Stimulated activated CD4-positive, alpha-beta T cell treated with anti-CD3 and anti-CD28 coated beads, Interleukin-4, amount 100 ng/mL, for 24 hours (primary cell): Measurements from ENCODE around the gene GRHL3.
"Not testable (repeated sequence)": the region's sequence is repeated elsewhere in the genome, so short reads cannot be mapped to it uniquely, and the experiment has no call there.

Source experiments
- DNase-seq: peaks from one replicate; pipeline ENCODE4 v3.0.0-alpha.2; 2020

The GRHL3 gene

GRCh38 chr1:24319312-24319863 lies at the start of gene GRHL3:
TSS of gene GRHL3 (plus strand) at chr1:24319357. CDS start at chr1:24319552, 195 bp downstream.
- no peak for DNase-seq

- not testable (repeated sequence) for DNase-seq
Measured at GRCh38 chr1:24274203-24275103, 44.7 kb upstream of the GRHL3 start.

GRCh38 chr1:24275104-24275410 lies 44.1 kb upstream of the GRHL3 start:
- DNase-seq, result no peak

GRCh38 chr1:24275510-24275909 lies 43.6 kb upstream of the GRHL3 start:
- DNase-seq, result no peak

- no peak for DNase-seq
Measured at GRCh38 chr1:24276791-24277190, 42.4 kb upstream of the GRHL3 start.

GRCh38 chr1:24277420-24278169 lies 41.6 kb upstream of the GRHL3 start:
- no peak for DNase-seq

GRCh38 chr1:24278726-24279125 lies 40.4 kb upstream of the GRHL3 start:
- DNase-seq, result no peak

- DNase-seq, result no peak
Measured at GRCh38 chr1:24279590-24280232, 39.4 kb upstream of the GRHL3 start.

GRCh38 chr1:24281591-24281990 lies 37.6 kb upstream of the GRHL3 start:
- no peak for DNase-seq

- DNase-seq, result no peak
Measured at GRCh38 chr1:24282491-24282890, 36.7 kb upstream of the GRHL3 start.

GRCh38 chr1:24283326-24284155 lies 35.6 kb upstream of the GRHL3 start:
- no peak for DNase-seq

GRCh38 chr1:24284156-24284471 lies 35.0 kb upstream of the GRHL3 start:
- no peak for DNase-seq

- DNase-seq, result no peak
Measured at GRCh38 chr1:24285231-24285630, 33.9 kb upstream of the GRHL3 start.

GRCh38 chr1:24286246-24287010 lies 32.7 kb upstream of the GRHL3 start:
- no peak for DNase-seq

- not testable (repeated sequence) for DNase-seq
Measured at GRCh38 chr1:24287779-24288178, 31.4 kb upstream of the GRHL3 start.

- no peak for DNase-seq
Measured at GRCh38 chr1:24288479-24288878, 30.7 kb upstream of the GRHL3 start.

GRCh38 chr1:24289937-24290595 lies 29.1 kb upstream of the GRHL3 start:
- DNase-seq, result no peak

- no peak for DNase-seq
Measured at GRCh38 chr1:24290933-24291487, 28.1 kb upstream of the GRHL3 start.

GRCh38 chr1:24292103-24292502 lies 27.1 kb upstream of the GRHL3 start:
- DNase-seq, result no peak

GRCh38 chr1:24292887-24293286 lies 26.3 kb upstream of the GRHL3 start:
- DNase-seq, result no peak
